Amygdala (tissue), 56 donors: Measurements from ENCODE around the gene PTCRA.
"Not testable (repeated sequence)": the region's sequence is repeated elsewhere in the genome, so short reads cannot be mapped to it uniquely, and the experiment has no call there.

ENCODE experiments used
- DNase-seq, 56 donors: peaks; one replicate each; lab custom pipeline; 2025; lab: John Stamatoyannopoulos, UW

Gene PTCRA

GRCh38 chr6:42915732-42916131 is at the start of gene PTCRA:
Gene PTCRA (plus strand): TSS chr6:42916053. CDS start chr6:42916070, 17 bp downstream.
- no peak for DNase-seq

- DNase-seq: no peak
Measured at GRCh38 chr6:42870145-42870936, 45.5 kb upstream of the PTCRA start.

- DNase-seq: no peak
Measured at GRCh38 chr6:42871711-42872110, 44.1 kb upstream of the PTCRA start.

- DNase-seq: no peak
Measured at GRCh38 chr6:42873313-42873712, 42.5 kb upstream of the PTCRA start.

GRCh38 chr6:42877695-42878094 is 38.2 kb upstream of the PTCRA start:
- no peak for DNase-seq

- DNase-seq: peak; percentile 55 to 97 (median 89)
Measured at GRCh38 chr6:42879372-42880239, 36.2 kb upstream of the PTCRA start, which contains the start of gene RPL7L1. Gene RPL7L1 (plus strand): TSS chr6:42879616. CDS start chr6:42879911, 295 bp downstream.

GRCh38 chr6:42880240-42880817 is 35.5 kb upstream of the PTCRA start:
- peak in 1 of 56 donors; percentile 73 for DNase-seq

GRCh38 chr6:42880871-42881270 is 35.0 kb upstream of the PTCRA start:
- DNase-seq: not testable (repeated sequence)

GRCh38 chr6:42885702-42886101 is 30.2 kb upstream of the PTCRA start:
- no peak for DNase-seq

GRCh38 chr6:42888201-42888600 is 27.7 kb upstream of the PTCRA start:
- DNase-seq: not testable (repeated sequence)

GRCh38 chr6:42889815-42890214 is 26.0 kb upstream of the PTCRA start:
- no peak for DNase-seq

- peak; percentile 50 to 94 (median 87) for DNase-seq
Measured at GRCh38 chr6:42890311-42891198, 25.3 kb upstream of the PTCRA start.

- no peak for DNase-seq
Measured at GRCh38 chr6:42891199-42891722, 24.6 kb upstream of the PTCRA start.

- DNase-seq: peak in 1 of 56 donors; percentile 32
Measured at GRCh38 chr6:42894041-42894828, 21.6 kb upstream of the PTCRA start.

GRCh38 chr6:42896178-42896719 is 19.6 kb upstream of the PTCRA start:
- DNase-seq: no peak

GRCh38 chr6:42898891-42899361 is 16.9 kb upstream of the PTCRA start:
- peak in 41 of 56 donors; percentile 5 to 90 (median 37) for DNase-seq

- DNase-seq: no peak
Measured at GRCh38 chr6:42899871-42900270, 16.0 kb upstream of the PTCRA start.

- DNase-seq: peak in 46 of 56 donors; percentile 9 to 84 (median 40)
Measured at GRCh38 chr6:42901538-42901957, 14.3 kb upstream of the PTCRA start.
